HCT116 (cell line): ENCODE results near the gene ZBTB49. TPM values are rescaled to one million over a fixed set of nuclear protein-coding genes. Genes with fewer than 3 reads are reported as not detected.

Experiments used
- ATAC-seq: fragments of 200-7000 bp; cut with Tn5 transposase; 2 replicates; pipeline ENCODE4 v1.9.1; 2020; ENCODE audit warnings: mild to moderate bottlenecking, moderate library complexity
- BruUV-seq: library from RNA; stranded (reverse); fragments of 400-500 nt; replicated peaks from 2 replicates; lab custom pipeline; 2021; lab: Mats Ljungman, UMichigan
- CTCF ChIA-PET: fragments of 300-600 bp; sonication (Branson Sonifier 250); formaldehyde crosslinking; loops from one replicate; lab custom pipeline; 2021; ENCODE audit warnings: antibody characterized with exemption; lab: Charles Lee
- POLR2A ChIA-PET: fragments of 300-600, 350-600 bp; sonication (Branson Sonifier 250); formaldehyde crosslinking; loops from one replicate; lab custom pipeline; 2021; ENCODE audit warnings: antibody characterized with exemption; lab: Charles Lee
- RAD21 ChIA-PET, 2 experiments: fragments of 300-600 bp; sonication (Branson Sonifier 250); formaldehyde crosslinking; loops; one replicate each; lab custom pipeline; 2023; ENCODE audit warnings: low total read pairs in 2 of 2; ENCODE audit not compliant: uncharacterized antibody in 2 of 2, unreplicated experiment in 2 of 2, low non-redundant PET in 1 of 2; lab: Charles Lee
- DNase-seq: peaks from one replicate; pipeline ENCODE4 v3.0.0-alpha.2; 2010; ENCODE audit warnings: low read depth, low spot score
- H2AFZ ChIP-seq: fragments of 200-600 bp; shearing (Covaris generic), sonication (generic); 2 replicates; pipeline ENCODE4 v1.6.1; 2017; ENCODE audit warnings: low read depth, mixed run types, mixed read lengths, antibody characterized with exemption, low read length; ENCODE audit not compliant: poor library complexity, severe bottlenecking
- H3K27ac ChIP-seq: 2 replicates; pipeline ENCODE4 v1.5.1; 2012; ENCODE audit warnings: low read depth, low read length
- H3K27me3 ChIP-seq: fragments of 200-600 bp; sonication (generic); 2 replicates; pipeline ENCODE4 v1.6.1; 2016; ENCODE audit warnings: mixed run types, low read length, mixed read lengths; ENCODE audit not compliant: insufficient read depth
- H3K36me3 ChIP-seq, 2 experiments: fragments of 200-500 bp in 1 of 2; fragments of 200-600 bp in 1 of 2; sonication (Bioruptor generic) in 1 of 2; sonication (generic) in 1 of 2; 2 replicates each; pipeline versions ENCODE4 v1.5.1 to v1.6.1; 2014 to 2016; ENCODE audit warnings: low read length in 2 of 2, inconsistent platforms in 1 of 2, mixed read lengths in 1 of 2, mixed run types in 1 of 2; ENCODE audit not compliant: insufficient read depth in 2 of 2, control insufficient read depth in 1 of 2
- H3K4me1 ChIP-seq, 2 experiments: fragments of 200-600 bp in 1 of 2; sonication (generic) in 1 of 2; 2 replicates each; pipeline versions ENCODE4 v1.5.1 to v1.6.1; 2012 to 2017; ENCODE audit warnings: low read length in 2 of 2, inconsistent platforms in 1 of 2, mild to moderate bottlenecking in 1 of 2, mixed read lengths in 1 of 2, mixed run types in 1 of 2, moderate library complexity in 1 of 2; ENCODE audit not compliant: insufficient read depth in 2 of 2, control insufficient read depth in 1 of 2
- H3K4me2 ChIP-seq: fragments of 200-600 bp; sonication (generic); 2 replicates; pipeline ENCODE4 v1.6.1; 2017; ENCODE audit warnings: mixed run types, low read length, mixed read lengths
- H3K4me3 ChIP-seq, 2 experiments: fragments of 200-600 bp in 1 of 2; sonication (generic) in 1 of 2; replicated peaks in 1 of 2; 2 replicates each; pipeline ENCODE4 v1.5.1; 2011 to 2016; ENCODE audit warnings: low read length in 2 of 2, control low read depth in 1 of 2, low read depth in 1 of 2, mild to moderate bottlenecking in 1 of 2, mixed read lengths in 1 of 2, mixed run types in 1 of 2
- H3K79me2 ChIP-seq: fragments of 200-600 bp; sonication (generic); 2 replicates; pipeline ENCODE4 v1.6.1; 2017; ENCODE audit warnings: mild to moderate bottlenecking, mixed run types, low read length, moderate library complexity, mixed read lengths; ENCODE audit not compliant: insufficient read depth
- H3K9ac ChIP-seq: fragments of 200-600 bp; sonication (generic); 2 replicates; pipeline ENCODE4 v1.6.1; 2016; ENCODE audit warnings: low read length, mixed read lengths
- H3K9me2 ChIP-seq: fragments of 200-600 bp; sonication (generic), shearing (Covaris generic); 2 replicates; pipeline ENCODE4 v1.6.1; 2017; ENCODE audit warnings: mixed run types, mild to moderate bottlenecking, moderate library complexity; ENCODE audit not compliant: insufficient read depth
- H3K9me3 ChIP-seq, 2 experiments: fragments of 200-500 bp in 1 of 2; fragments of 200-600 bp in 1 of 2; sonication (Bioruptor generic) in 1 of 2; sonication (generic) in 1 of 2; 2 replicates each; pipeline ENCODE4 v1.6.1; 2014 to 2017; ENCODE audit warnings: low read length in 2 of 2, mixed read lengths in 2 of 2, inconsistent platforms in 1 of 2, low read depth in 1 of 2, mild to moderate bottlenecking in 1 of 2, mixed run types in 1 of 2, moderate library complexity in 1 of 2; ENCODE audit not compliant: control insufficient read depth in 1 of 2, insufficient read depth in 1 of 2
- H4K20me1 ChIP-seq: fragments of 200-600 bp; sonication (generic), shearing (Covaris generic); 2 replicates; pipeline ENCODE4 v1.6.1; 2017; ENCODE audit warnings: mixed run types, mild to moderate bottlenecking, moderate library complexity; ENCODE audit not compliant: insufficient read depth
- ATF3 ChIP-seq: IDR thresholded peaks from 2 replicates; pipeline ENCODE4 v1.6.1; 2012
- CBX3 ChIP-seq: IDR thresholded peaks from 2 replicates; pipeline ENCODE4 v1.6.1; 2012; ENCODE audit warnings: low read depth
- CEBPB ChIP-seq: IDR thresholded peaks from 2 replicates; pipeline ENCODE4 v1.6.1; 2012; ENCODE audit warnings: low read depth
- CTCF ChIP-seq, 3 experiments: fragments of 200-600 bp in 1 of 3; sonication (generic) in 1 of 3; IDR thresholded peaks in 2 of 3; conservative IDR thresholded peaks in 1 of 3; 2 replicates each; pipeline ENCODE4 v1.5.1; 2012 to 2017; ENCODE audit warnings: low read depth in 2 of 3, low read length in 2 of 3, antibody characterized with exemption in 1 of 3, borderline replicate concordance in 1 of 3, control low read depth in 1 of 3, mild to moderate bottlenecking in 1 of 3, mixed read lengths in 1 of 3, mixed run types in 1 of 3, moderate library complexity in 1 of 3; ENCODE audit not compliant: insufficient read depth in 1 of 3
- EGR1 ChIP-seq: IDR thresholded peaks from 2 replicates; pipeline ENCODE4 v1.6.1; 2012; ENCODE audit warnings: low read depth
- ELF1 ChIP-seq: IDR thresholded peaks from 2 replicates; pipeline ENCODE4 v1.6.1; 2012; ENCODE audit warnings: low read depth, borderline replicate concordance
- EZH2 ChIP-seq: fragments of 200-600 bp; sonication (generic); IDR thresholded peaks from 2 replicates; pipeline ENCODE4 v1.6.1; 2017; ENCODE audit warnings: antibody characterized with exemption, mixed run types
- EZH2phosphoT487 ChIP-seq: fragments of 200-600 bp; IDR thresholded peaks from 2 replicates; pipeline ENCODE4 v1.6.1; 2018; ENCODE audit warnings: antibody characterized with exemption, borderline replicate concordance
- FOSL1 ChIP-seq: IDR thresholded peaks from 2 replicates; pipeline ENCODE4 v1.6.1; 2012; ENCODE audit warnings: low read depth
- JUND ChIP-seq: IDR thresholded peaks from 2 replicates; pipeline ENCODE4 v1.6.1; 2012
- MAX ChIP-seq: IDR thresholded peaks from 2 replicates; pipeline ENCODE4 v1.6.1; 2012
- POLR2AphosphoS5 ChIP-seq: IDR thresholded peaks from 2 replicates; pipeline ENCODE4 v1.6.1; 2011; ENCODE audit warnings: mild to moderate bottlenecking, low read depth, low read length, moderate library complexity
- RAD21 ChIP-seq: IDR thresholded peaks from 2 replicates; pipeline ENCODE4 v1.6.1; 2012; ENCODE audit warnings: low read depth, mild to moderate bottlenecking
- SIN3A ChIP-seq: IDR thresholded peaks from 2 replicates; pipeline ENCODE4 v1.6.1; 2012; ENCODE audit warnings: low read depth
- SP1 ChIP-seq: IDR thresholded peaks from 2 replicates; pipeline ENCODE4 v1.6.1; 2012; ENCODE audit warnings: low read depth
- SRF ChIP-seq: IDR thresholded peaks from 2 replicates; pipeline ENCODE4 v1.6.1; 2012; ENCODE audit warnings: low read depth
- TCF7L2 ChIP-seq: IDR thresholded peaks from 2 replicates; pipeline ENCODE4 v1.7.0; 2011; ENCODE audit warnings: borderline replicate concordance, inconsistent platforms; ENCODE audit not compliant: insufficient read depth, insufficient read length; ENCODE audit errors: extremely low read depth
- YY1 ChIP-seq: IDR thresholded peaks from 2 replicates; pipeline ENCODE4 v1.6.1; 2011; ENCODE audit warnings: low read length, low read depth, moderate library complexity, mild to moderate bottlenecking; ENCODE audit not compliant: insufficient replicate concordance; ENCODE audit errors: extremely low read depth
- ZFX ChIP-seq: fragments of 450-650 bp; IDR thresholded peaks from 2 replicates; pipeline ENCODE4 v1.6.1; 2017
- ZNF274 ChIP-seq: fragments of 200-500 bp; sonication (Bioruptor generic); IDR thresholded peaks from 2 replicates; pipeline ENCODE4 v1.6.1; 2014; ENCODE audit warnings: mild to moderate bottlenecking, low read depth, low read length, inconsistent platforms
- intact Hi-C: fragments of 100-400 bp; cut with micrococcal nuclease; formaldehyde crosslinking; loops from 2 replicates; pipeline ENCODE4 v1.10.0; 2022
- total RNA-seq: library from RNA; stranded (reverse); gene quantifications from one replicate; pipeline ENCODE4 v1.2.1, GENCODE V29; 2021; ENCODE audit not compliant: unreplicated experiment

Gene ZBTB49
- total RNA-seq, 1 experiment from 2014 or later, result 3.9 TPM

GRCh38 chr4:4284827-4285618 lies 5.0 kb upstream of the ZBTB49 start:
- ChIA-PET RAD21 (no interaction called here), POLR2A (no interaction called here)
- ATAC-seq, result no peak

More at GRCh38 chr4:4284827-4285618, 5.0 kb upstream of the ZBTB49 start:
- DNase-seq, result no peak
- Histone ChIP-seq H3K27me3 (no peaks in the 10 kb centered on the region), H3K27ac (no peak overlapping the region), H3K36me3 (peaks cover 41 to 60% of the 10 kb centered on the region in 2 experiments), H3K4me2 (0 out of 2 replicates have a peak overlapping the region, but pooled peaks have one; percentile 4), H3K4me3 (no peak overlapping the region), H3K9me2 (no peaks in the 10 kb centered on the region), H3K9ac (no peak overlapping the region), H3K9me3 (no peaks in the 10 kb centered on the region), H4K20me1 (no peaks in the 10 kb centered on the region), H3K79me2 (peaks cover 84% of the 10 kb centered on the region), H3K4me1 (peaks cover 0 to 13% of the 10 kb centered on the region in 2 experiments; a peak in 2 of 4 replicates), H2AFZ (no peak overlapping the region)
- intact Hi-C loops, result no loop called here
- CTCF ChIA-PET, result interaction anchor here (1.2 kb wide), 1 partner anchor 25 kb away, joined by 3 read pairs; no protein-coding TSS in a partner anchor
- no peak for TF ChIP-seq EZH2phosphoT487
- TF ChIP-seq POLR2AphosphoS5, result no peak
- TF ChIP-seq SIN3A, result no peak
- TF ChIP-seq RAD21, result no peak
- TF ChIP-seq ATF3, result no peak
- TF ChIP-seq YY1, result no peak
- no peak for TF ChIP-seq TCF7L2
- no peak for TF ChIP-seq JUND
- TF ChIP-seq FOSL1, result no peak
- no peak for TF ChIP-seq EGR1
- TF ChIP-seq CTCF (IDR thresholded peaks at IDR 0.05 in 2 of 3, conservative IDR thresholded peaks at IDR 0.05 in 1 of 3; ENCODE audit: borderline replicate concordance in 1 of 3, insufficient read depth in 1 of 3, low read depth in 2 of 3, low read length in 2 of 3), result no peak
- TF ChIP-seq CEBPB, result no peak
- no peak for TF ChIP-seq EZH2
- no peak for TF ChIP-seq ZNF274
- TF ChIP-seq ZFX, result no peak
- no peak for TF ChIP-seq ELF1
- no peak for TF ChIP-seq MAX
- TF ChIP-seq CBX3, result no peak
- no peak for TF ChIP-seq SP1
- no peak for TF ChIP-seq SRF
- no TSS peak for BruUV-seq
